SK-N-MC (cell line): Measurements from ENCODE around the gene CREB5.

Experiments used
- EZH2 ChIP-seq: fragments of 200-600 bp; sonication (generic); IDR thresholded peaks from one replicate; pipeline ENCODE4 v1.6.1; 2017; ENCODE audit warnings: antibody characterized with exemption
- POLR2AphosphoS5 ChIP-seq: IDR thresholded peaks from 2 replicates; pipeline ENCODE4 v1.6.1; 2012; ENCODE audit warnings: mild to moderate bottlenecking, low read depth, low read length, borderline replicate concordance

GRCh38 chr7:28505014-28505413 is 92.7 kb downstream of the CREB5 start:
- no peak for TF ChIP-seq EZH2
- no peak for TF ChIP-seq POLR2AphosphoS5
